Measurements from ENCODE around the gene SPRN.
"Not testable (repeated sequence)": the region's sequence is repeated elsewhere in the genome, so short reads cannot be mapped to it uniquely, and the experiment has no call there.

Gene SPRN

DNA sequence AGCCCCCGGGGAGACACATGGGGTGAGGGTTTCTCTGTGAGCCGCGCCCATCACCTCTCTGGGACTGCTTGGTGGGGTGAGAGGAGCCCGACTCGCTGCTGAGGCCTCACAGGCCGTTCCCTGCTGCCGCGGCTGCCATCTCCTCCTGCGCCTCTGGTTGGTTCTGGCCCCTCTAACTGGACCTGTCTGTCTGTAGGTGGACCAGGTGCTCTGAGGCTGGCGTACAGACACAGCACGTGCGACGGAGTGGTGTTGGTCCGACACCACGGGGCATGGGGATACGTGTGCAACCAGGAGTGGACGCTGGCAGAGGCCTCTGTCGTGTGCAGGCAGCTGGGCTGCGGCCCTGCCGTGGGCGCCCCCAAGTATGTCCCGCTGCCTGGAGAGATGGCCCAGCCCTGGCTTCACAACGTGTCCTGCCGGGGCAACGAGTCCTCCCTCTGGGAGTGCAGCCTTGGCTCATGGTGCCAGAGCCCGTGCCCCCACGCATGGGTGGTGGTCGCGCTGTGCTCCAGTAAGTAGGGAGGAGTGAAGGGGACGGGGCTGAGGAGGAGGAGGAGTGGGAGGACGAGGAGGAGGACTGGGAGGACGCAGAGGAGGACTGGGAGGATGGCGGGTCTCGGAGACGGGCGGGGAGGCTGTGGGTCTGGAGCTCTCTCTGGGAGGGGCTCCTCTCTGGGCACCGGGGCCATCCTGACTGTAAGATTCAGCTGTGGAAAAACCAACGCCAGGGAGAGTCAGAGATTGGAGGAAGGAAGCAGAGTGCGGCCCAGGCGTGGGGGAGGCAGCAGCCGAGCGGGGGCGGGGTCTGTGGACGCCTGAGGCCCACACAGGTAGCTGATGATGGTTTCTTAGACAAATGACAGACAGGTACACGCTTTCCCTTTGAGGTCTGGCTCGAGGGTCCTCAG is 31.9 kb upstream of the SPRN start:
- DNase-seq: no peak

DNA sequence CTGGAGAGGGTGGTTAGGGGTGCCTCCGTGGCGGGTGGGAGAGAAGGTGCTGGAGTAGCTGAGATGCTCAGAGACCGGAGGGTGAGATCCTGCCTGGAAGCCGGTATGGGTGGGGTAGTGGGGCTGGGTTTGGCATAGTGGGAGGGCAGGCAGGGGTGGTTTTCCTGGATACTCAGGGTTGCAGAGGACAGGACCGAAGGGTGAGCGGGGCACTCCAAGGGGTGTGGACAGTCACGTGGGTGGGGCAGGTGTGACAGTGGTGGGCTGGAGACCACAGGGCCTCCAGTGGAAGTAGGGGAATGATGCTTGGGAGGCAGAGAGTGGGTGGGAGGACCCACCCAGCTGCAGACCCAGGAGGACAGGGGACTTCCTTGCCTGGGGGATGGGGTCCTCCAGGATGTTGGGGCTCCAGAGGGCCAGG is 31.2 kb upstream of the SPRN start:
- DNase-seq: no peak

DNA sequence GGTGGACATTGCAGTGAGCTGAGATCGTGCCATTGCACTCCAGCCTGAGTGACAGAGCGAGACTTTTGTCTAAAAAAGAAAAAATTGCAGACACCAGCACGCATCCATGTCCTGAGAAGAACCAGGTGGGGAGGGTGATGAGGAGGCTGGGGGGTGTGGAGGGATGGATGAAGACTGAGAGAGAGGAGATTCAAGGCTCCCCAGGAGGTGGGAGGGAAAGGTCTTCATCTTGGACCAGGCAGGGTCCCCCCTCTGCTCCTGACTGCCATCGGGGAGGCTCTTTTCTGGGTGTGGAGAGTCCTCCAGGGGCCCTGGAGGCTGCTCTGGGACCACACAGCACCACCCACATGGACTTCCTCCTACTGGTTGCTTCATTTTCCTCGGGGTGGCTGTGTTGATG is 30.8 kb upstream of the SPRN start:
- no peak for DNase-seq

DNA sequence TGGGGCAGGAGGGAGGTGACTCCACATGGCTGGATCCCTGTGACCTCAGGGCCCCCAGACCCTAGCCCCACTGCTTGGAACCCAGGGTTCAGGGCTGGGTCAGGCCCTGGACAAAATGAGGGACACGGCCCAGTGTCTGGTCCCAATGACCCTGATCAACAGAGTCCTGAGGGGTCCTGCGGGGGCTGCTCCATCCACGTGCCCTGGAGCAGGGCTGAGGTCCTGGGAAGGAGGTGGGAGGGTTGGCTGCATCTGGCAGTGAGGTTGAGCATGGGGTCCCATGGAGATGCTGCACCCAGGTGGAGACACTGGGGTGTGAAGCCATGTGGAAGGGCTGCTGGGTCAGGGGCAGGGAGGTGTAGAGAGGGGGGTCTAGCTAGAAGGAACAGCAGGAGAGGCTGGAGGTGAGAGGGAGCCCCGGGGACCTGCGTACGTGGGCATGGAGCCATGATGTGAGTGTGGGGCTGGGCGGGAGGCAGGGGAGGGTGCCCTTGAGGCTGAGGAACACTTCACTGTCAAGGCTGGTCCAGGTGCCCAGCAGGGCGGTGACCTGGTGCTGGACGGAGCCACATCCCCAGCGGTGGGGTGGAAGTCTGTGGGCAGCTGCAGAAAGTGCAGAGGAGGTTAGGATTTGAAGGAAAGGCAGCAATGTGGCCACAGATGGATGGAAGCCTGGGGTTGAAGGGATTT is 29.9 kb upstream of the SPRN start:
- no peak for DNase-seq

DNA sequence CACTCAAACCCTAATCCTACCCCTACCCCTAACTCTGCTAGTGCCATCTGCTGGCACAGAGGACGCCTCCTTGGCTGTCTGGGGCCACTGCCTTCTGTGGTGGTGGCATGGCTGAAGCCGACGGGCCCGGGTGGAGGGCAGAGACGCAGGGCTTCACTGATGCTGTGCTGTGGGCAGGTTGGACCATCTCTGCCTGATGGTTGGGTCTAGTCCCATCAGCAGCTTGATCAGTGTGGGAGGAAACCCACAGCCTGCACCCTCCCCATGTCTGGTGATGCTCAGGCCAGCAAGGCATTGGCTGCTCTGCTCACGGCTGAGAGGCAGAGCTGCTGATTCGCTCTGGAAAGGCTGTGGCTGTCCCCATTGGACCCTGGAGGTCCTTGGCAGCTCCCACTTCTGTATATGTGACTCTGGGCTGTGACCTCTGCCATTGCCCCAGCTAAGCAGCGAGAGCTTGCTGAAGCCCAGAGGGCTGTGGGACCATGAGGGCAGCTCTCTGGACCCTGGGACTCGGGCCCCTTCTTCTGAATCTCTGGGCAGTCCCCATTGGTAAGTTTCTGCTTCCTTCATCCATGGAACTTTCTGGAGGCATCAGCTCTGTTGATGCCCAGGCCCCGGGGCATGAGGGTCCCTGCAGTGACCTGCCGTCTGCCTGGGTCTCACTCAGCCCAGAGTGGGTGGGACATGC is 29.2 kb upstream of the SPRN start, which contains the start of gene SCART1:
SCART1 (plus strand) TSS at position 430 of the 688 bp plus-strand sequence; CDS start at position 483, 53 bp downstream.
- DNase-seq: no peak

DNA sequence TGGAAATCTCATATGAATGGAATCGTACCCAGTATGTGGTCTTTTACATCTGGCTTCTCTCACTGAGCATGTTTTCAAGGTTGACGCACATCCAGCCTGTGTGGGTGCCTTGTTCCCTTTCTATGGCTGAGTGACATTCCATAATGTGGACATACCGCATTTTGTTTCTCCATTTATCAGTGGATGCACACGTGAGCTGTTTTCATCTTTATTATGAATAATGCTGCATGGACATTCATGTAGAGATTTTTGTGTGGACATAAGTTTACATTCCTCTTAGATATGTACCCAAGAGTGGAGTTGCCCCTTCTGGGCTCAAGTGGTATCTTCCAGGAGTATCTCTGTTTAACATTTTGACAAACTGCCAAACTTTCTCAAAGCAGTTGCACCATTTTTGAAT is 28.0 kb upstream of the SPRN start:
- no peak for DNase-seq

DNA sequence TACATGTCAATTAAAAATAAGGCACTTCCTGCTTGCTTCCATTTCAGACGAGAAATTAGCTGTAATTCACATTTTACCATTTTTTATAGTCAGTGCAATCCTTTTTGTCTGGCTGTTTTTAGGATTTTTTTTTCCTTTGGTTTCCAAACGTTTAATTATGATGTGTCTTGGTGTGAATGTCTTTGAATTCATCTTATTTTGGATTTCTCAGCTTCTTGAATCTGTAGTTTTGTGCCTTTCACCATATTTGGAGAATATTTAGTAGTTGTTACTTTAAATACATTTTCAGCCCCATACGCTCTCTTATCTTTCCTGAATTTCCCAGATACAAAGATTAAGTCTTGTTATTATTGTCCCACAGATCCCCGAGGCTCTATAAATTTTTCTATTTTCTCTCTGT is 26.9 kb upstream of the SPRN start:
- no peak for DNase-seq

DNA sequence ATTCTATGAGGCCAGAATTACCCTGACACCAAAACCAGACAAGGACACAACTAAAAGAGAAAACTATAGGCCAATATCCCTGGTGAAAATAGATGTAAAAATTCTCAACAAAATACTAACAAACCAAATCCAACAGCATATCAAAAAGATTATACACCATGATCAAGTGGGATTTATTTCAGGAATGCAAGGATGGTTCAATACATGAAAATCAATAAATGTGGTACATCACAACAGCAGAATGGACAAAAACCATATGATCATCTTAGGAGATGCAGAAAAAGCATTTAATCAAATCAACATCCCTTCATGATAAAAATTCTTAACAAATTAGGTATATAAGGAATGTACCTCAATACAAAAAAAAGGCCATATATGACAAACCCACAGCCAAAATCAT is 23.7 kb upstream of the SPRN start:
- DNase-seq: no peak

DNA sequence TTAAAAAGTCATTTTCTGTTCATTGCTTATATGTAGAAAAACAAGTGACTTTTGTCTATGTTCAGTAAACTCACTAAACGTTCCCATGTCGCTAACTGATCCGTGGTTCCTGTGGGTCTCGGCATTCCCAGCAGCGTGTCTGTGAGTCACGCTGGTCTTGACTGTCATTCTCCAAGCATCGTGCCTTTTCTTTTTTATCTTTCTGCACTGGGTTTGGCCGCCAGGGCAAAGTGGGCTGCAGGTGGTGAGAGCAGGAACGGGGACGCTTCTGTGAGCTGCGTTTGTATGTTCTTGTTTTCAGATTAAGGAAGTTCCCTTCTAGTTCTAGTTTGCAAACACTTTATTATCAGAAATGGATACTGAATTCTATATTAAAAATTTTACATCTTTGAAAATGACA is 22.6 kb upstream of the SPRN start:
- DNase-seq: no peak

DNA sequence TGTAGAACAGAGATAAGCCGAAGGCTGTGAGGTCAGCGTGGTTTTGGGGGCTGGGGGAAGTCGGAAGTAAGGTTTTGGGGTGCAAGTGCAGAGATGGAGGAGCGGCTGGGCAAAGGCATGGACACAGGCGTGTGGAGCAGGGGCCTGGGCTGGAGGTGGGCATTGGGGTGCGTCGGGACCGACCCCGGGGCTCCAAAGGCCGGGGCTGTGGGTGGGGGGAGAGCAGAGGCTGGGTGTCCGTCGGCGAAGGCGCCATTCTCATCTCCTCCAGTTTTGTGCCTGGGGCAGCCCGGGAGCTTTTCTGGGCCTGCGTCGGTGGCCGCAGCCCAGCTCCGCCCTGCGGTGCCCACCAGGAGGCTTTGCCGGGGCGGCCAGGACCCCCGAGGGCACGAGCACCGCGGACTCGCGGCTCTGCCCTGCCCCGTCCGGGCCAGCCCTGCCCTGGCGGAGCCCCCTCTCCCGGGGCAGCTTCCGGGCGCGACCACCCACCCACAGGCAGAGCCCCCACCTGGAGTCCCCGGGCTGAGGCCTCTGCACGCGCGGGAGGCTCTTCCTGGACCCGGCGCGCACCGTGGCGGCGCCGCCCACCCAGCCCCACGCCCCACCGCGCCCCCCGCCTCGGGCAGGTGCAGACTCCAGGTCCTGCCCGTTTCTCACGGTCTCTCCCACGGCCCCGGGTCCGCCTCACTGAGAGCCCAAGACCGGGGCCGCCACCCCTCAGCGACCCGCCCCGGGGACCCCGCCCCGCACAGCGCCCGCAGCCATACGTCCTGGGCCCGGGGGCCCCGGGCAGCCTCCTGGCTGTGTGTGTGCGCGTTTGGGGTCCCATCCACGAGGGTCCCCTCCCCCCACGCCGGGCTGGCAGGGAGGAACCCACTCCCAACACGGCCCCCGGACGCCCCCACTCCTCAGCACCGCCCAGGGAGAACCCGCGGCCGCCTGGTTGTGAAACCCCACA is 21.6 kb upstream of the SPRN start:
- no peak for DNase-seq

DNA sequence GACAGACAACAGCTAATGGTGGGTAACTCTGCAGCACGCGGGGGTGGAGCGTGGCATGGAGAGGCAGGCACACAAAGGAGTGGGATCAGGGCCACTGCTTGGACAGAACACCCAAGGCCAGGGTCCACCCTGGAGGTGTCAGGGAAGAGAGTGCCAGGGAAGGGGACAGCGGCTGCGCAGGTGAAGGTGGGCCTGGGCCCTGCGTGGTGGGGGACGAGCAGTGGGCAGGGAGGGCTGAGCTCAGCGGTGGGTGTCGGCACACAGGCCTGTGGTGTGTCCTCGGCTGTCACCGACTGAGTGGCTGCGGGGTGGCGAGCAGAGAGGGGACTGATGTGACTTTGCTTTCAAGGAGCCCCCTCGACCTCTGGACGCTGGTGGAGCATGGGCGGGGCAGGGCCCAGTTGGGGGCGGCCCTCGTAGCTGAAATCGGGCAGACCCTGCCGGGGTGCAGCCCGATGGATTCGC is 20.9 kb upstream of the SPRN start:
- DNase-seq: no peak

DNA sequence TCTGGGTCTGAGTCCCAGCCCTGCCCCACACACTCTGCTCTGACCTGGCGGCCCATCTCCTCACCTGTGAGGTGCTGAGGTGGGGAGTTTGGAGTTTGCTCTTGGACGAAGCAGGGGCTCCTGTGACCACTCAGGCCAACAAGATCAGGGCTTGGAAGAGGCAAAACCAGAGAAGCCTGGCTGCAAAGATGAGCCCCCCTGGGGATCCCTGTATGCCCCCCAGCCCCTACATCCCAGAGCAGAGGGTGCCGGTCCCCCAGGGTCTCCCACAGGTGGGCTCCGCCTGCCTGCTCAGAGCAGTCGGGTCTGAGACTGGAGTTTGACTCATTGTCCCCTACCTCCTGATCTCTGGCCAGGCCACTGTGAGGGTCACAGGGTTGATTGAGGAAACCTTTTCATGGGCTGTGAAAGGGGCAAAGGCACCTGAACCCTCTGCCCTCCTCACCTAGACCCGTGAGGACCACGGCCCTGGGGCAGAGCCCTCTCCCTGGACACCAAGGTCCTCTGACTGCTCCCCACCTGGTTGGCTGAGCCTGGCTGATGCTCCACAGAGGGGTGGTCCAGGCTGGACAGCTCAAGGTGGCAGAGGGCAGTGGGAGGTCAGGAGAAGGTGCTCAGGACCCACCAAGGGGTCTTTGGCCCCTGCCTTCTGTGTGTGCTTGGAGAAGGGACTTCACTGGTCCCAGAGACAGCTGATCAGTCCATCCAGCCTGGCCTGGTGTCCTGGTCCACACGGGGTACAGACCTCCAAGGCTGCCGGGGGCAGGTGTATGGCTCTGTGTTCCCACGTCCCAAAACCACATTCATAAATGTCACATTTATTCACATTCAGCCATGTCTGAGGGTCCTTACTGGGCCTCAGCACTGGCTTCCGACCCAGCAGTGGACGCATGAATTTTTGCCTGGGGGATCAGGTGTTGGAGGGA is 20.2 kb upstream of the SPRN start:
- no peak for DNase-seq

DNA sequence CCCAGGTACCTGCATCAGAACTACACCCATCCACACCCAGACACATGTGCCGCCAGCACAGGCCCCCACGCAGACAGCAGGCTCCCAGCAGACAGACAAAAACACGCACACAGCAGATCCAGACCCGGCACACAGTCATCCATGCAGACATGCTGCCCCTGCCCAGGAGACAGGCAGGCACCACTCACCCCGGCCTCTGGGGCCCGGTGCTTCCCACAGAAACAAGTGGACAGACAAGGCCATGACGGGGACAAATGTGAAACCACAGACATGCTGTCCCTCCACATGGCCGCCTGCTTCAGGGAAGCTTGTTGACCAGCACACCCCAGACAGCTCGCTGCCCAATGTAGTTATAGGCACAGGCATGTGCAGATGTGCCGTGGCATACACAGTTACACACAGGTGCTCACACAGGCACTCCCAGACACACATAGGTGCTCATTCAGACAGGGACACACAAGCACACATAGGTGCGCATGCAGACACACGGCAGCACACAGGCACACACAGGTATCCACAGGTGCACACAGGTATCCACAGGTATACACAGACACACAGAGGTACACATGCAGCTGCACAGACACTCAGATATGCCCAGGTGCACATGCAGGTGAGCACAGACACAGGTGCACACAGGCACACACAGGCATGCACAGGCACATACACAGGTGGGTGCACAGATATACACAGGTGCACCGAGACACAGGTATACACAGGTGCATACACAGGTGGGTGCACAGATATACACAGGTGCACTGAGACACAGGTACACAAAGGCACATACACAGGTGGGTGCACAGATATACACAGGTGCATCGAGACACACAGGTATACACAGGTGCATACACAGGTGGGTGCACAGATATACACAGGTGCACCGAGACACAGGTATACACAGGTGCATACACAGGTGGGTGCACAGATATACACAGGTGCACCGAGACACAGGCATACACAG is 18.8 kb upstream of the SPRN start:
- no peak for DNase-seq

DNA sequence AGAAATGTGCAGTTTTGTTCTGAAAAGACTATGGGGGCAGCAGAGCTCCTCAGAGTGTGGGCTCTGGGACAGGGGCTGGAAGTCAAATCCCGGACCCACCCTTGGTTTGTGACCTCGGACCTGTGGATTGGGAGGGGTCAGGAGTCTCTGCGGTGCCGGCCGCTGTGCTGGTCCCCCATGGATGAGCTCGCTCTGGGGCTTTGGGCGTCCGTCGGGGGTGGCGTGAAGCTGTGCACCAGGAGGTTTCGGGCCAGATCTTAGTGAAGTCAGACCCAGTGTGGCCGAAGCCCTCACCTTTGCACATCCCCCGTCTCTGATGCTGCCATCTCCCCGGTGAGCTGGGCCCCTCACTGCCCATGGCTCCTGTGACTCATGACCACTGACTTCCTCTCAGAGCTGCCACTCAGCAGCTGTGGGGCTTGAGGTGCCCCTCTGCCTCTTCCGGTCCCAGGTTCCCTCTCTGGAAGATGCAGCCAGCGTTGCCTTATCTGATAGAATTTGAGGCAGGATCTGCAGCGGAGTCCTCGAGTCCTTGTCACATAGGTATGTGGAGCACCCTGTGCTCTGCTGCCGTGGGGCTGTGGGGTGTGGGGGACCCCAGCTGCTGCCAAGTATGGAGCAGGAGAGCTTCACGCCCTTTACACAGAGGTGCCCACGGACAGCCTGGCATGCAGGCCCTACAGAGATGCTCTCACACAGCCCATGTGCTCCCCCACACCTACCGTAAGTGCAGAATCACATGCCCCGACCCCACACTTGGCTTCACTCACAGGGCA is 18.0 kb upstream of the SPRN start:
- no peak for DNase-seq

DNA sequence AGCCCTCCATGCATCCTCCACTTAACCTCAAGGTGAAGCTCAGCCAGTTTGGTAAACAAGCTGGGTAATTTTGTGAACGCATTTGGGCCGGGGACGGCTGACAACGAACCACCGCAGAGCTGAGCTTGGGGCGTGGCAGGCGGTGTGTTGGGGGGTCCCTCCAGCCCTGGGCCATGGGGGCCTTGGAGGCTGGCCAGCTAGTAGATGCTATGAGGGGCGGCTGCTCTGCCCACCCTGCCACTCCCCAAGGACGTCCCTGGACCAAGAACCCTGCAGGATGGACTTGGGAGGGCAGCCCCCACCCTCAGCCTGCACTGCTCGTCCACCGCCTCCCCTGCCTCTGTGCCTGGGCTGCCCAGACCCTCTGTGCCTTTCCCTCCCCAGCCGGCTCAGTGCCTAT is 17.4 kb upstream of the SPRN start:
- no peak for DNase-seq

DNA sequence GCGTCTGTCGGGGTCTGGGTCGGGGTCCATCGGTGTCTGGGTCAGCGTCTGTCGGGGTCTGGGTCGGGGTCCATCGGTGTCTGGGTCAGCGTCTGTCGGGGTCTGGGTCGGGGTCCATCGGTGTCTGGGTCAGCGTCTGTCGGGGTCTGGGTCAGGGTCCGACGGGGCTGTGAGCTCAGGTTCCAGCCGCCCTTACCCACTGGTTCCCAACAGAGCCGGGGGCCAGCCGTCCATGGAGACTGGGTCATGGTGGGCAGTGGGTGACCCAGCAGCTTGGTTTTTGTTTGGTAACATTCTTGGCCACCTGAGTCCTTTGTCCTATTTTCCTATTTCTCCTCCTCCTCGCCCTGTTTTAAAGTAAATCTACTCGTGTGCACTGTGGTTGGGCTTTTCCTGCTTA is 16.9 kb upstream of the SPRN start:
- not testable (repeated sequence) for DNase-seq

DNA sequence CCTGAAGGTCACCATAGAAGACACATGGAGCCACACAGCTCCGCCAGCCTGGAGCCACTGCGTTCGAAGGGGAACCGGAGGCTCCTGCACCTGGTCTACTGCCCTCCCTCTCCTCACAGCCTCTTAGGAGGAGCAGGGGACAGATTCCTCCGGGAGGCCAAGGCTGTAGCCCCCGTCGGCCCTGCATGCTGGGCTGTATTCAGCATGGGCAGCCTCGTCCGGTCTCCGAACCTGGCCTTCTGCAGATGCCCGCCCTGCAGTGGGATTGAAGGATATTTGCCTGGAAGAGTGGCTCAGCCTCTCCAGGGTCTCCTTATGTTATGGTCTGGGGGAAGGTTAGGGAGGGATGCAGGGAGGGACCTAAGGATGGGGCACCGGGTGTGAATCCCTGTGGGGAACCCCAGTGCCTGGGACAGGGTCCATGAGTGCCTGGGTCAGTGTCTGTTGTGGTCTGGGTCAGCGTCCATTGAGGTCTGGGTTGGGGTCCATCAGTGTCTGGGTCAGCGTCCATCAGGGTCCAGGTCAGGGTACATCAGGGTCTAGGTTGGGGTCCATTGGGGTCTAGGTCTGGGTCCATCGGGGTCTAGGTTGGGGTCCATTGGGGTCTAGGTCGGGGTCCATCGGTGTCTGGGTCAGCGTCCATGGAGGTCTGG is 16.3 kb upstream of the SPRN start:
- no peak for DNase-seq

Measured in CD4-positive, alpha-beta T cell treated with Interleukin-15 for 1 hour (primary cell).